Keratinocyte (primary cell): Measurements from ENCODE around the gene AP2A1. TPM values are rescaled to one million over a fixed set of nuclear protein-coding genes. Genes with fewer than 3 reads are reported as not detected.

Experiments used
- DNase-seq: peaks from one replicate; pipeline ENCODE4 v3.0.0-alpha.2; 2011; ENCODE audit warnings: low read depth, missing footprints, low spot score
- FAIRE-seq: peaks from 2 replicates; lab custom pipeline; 2011; peaks lifted over from hg19 to GRCh38; lab: Jason Lieb, UNC
- H2AFZ ChIP-seq: 2 replicates; pipeline ENCODE4 v1.6.0; 2012; ENCODE audit warnings: low read length, control low read depth, inconsistent platforms; ENCODE audit not compliant: control insufficient read depth
- H3K27ac ChIP-seq: 2 replicates; pipeline ENCODE4 v1.5.1; 2011; ENCODE audit warnings: low read length; ENCODE audit not compliant: control insufficient read depth, insufficient read depth
- H3K27me3 ChIP-seq: 3 replicates; pipeline ENCODE4 v1.6.0; 2011; ENCODE audit warnings: low read length; ENCODE audit not compliant: control insufficient read depth, insufficient read depth; ENCODE audit errors: extremely low read depth
- H3K36me3 ChIP-seq, 2 experiments: 2 replicates in 1 of 2; 3 replicates in 1 of 2; pipeline ENCODE4 v1.5.1; 2011; ENCODE audit warnings: low read length in 2 of 2, mild to moderate bottlenecking in 1 of 2; ENCODE audit not compliant: control insufficient read depth in 2 of 2, insufficient read depth in 2 of 2; ENCODE audit errors: extremely low read depth in 1 of 2
- H3K4me1 ChIP-seq: 3 replicates; pipeline ENCODE4 v1.5.1; 2011; ENCODE audit warnings: low read length; ENCODE audit not compliant: control insufficient read depth, insufficient read depth; ENCODE audit errors: extremely low read depth
- H3K4me2 ChIP-seq: 3 replicates; pipeline ENCODE4 v1.6.0; 2011; ENCODE audit warnings: low read depth, low read length; ENCODE audit not compliant: control insufficient read depth, insufficient read depth; ENCODE audit errors: extremely low read depth
- H3K4me3 ChIP-seq, 3 experiments: fragments of 200-600 bp in 1 of 3; sonication (generic) in 1 of 3; 2 replicates in 2 of 3; 3 replicates in 1 of 3; pipeline ENCODE4 v1.5.1; 2011 to 2016; ENCODE audit warnings: low read length in 3 of 3, mild to moderate bottlenecking in 3 of 3, control low read depth in 2 of 3, inconsistent platforms in 1 of 3, low read depth in 1 of 3, mixed read lengths in 1 of 3, mixed run types in 1 of 3, moderate library complexity in 1 of 3; ENCODE audit not compliant: control insufficient read depth in 2 of 3, insufficient read depth in 2 of 3; ENCODE audit errors: extremely low read depth in 1 of 3
- H3K79me2 ChIP-seq: 2 replicates; pipeline ENCODE4 v1.6.0; 2012; ENCODE audit warnings: low read length; ENCODE audit not compliant: control insufficient read depth, insufficient read depth
- H3K9ac ChIP-seq: 3 replicates; pipeline ENCODE4 v1.6.0; 2011; ENCODE audit warnings: low read length; ENCODE audit not compliant: control insufficient read depth, insufficient read depth; ENCODE audit errors: extremely low read depth
- H3K9me1 ChIP-seq: 3 replicates; pipeline ENCODE4 v1.6.0; 2011; ENCODE audit warnings: low read length; ENCODE audit not compliant: control insufficient read depth, insufficient read depth; ENCODE audit errors: extremely low read depth
- H3K9me3 ChIP-seq: 2 replicates; pipeline ENCODE4 v1.5.1; 2012; ENCODE audit warnings: low read depth, low read length; ENCODE audit not compliant: control insufficient read depth
- H4K20me1 ChIP-seq: 3 replicates; pipeline ENCODE4 v1.6.0; 2011; ENCODE audit warnings: low read length; ENCODE audit not compliant: control insufficient read depth, insufficient read depth; ENCODE audit errors: extremely low read depth
- EZH2 ChIP-seq: IDR thresholded peaks from one replicate; pipeline ENCODE4 v1.6.1; 2012; ENCODE audit warnings: inconsistent platforms, mild to moderate bottlenecking, low read length, moderate library complexity
- dilution Hi-C: fragments of 300-500 bp; cut with MboI; formaldehyde crosslinking; loops from one replicate; pipeline ENCODE4 v1.7.0; 2020; ENCODE audit warnings: low sequenced_read_pairs; ENCODE audit not compliant: extremely low pct_ligation_motif_present
- polyA plus RNA-seq, 5 experiments: library from polyadenylated mRNA; depleted of rRNA in 3 of 5; stranded (reverse) in 3 of 5; stranded (forward) in 1 of 5; unstranded in 1 of 5; fragments of >200 nt; gene quantifications; 1 replicate in 1 of 5; 2 replicates in 3 of 5; 3 replicates in 1 of 5; pipeline versions ENCODE4 v1.2.1 to v1.2.3, GENCODE V29; 2011 to 2012; ENCODE audit warnings: missing spikeins in 2 of 5, low read depth in 1 of 5, low replicate concordance in 1 of 5
- TF ChIP-seq, protein P1 (sequence below), 3 experiments: IDR thresholded peaks in 1 of 3; conservative IDR thresholded peaks in 1 of 3; optimal IDR thresholded peaks in 1 of 3; 2 replicates in 2 of 3; 3 replicates in 1 of 3; pipeline versions ENCODE3 to v1.5.1; 2011; ENCODE audit warnings: low read length in 3 of 3, mild to moderate bottlenecking in 3 of 3, moderate library complexity in 2 of 3, control low read depth in 1 of 3, inconsistent platforms in 1 of 3; ENCODE audit not compliant: insufficient read depth in 2 of 3; ENCODE audit errors: extremely low read depth in 1 of 3

AP2A1 gene
- polyA plus RNA-seq, 1 donor (not counting 4 experiments of a cell fraction or from before 2014, with no cell fraction given), result 36.7 TPM

DNA sequence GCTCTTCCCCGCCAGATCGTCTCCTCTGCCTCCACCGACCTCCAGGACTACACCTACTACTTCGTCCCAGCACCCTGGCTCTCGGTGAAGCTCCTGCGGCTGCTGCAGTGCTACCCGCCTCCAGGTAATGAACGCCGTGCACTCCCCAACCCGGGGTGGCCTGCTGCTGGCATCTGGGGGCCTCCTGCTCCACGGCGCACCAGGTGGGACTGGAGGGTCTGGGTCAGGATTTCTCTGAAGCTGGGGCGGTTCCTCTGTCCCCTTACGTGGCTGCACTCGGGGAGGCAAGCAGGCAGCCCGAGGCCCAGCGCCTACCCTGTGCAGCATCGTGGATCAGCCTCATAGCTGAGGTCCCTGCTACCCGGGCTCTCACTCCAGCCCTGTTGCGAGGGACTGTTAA is 28.8 kb downstream of the AP2A1 start:
- DNase-seq (no peak), FAIRE-seq (no peak)
- no peak overlapping the region for H3K4me3 ChIP-seq
- peaks cover 43 to 54% of the 10 kb centered on the region in 2 experiments for H3K36me3 ChIP-seq
- no peaks in the 10 kb centered on the region for H3K79me2 ChIP-seq
- H3K27ac ChIP-seq, result no peak overlapping the region
- no peaks in the 10 kb centered on the region for H3K9me1 ChIP-seq
- no peak overlapping the region for H3K4me2 ChIP-seq
- H3K27me3 ChIP-seq, result no peaks in the 10 kb centered on the region
- dilution Hi-C loops, result no loop called here
- no peak overlapping the region for H2AFZ ChIP-seq
- no peak overlapping the region for H3K9ac ChIP-seq
- H4K20me1 ChIP-seq, result no peaks in the 10 kb centered on the region
- TF ChIP-seq, protein P1, sequence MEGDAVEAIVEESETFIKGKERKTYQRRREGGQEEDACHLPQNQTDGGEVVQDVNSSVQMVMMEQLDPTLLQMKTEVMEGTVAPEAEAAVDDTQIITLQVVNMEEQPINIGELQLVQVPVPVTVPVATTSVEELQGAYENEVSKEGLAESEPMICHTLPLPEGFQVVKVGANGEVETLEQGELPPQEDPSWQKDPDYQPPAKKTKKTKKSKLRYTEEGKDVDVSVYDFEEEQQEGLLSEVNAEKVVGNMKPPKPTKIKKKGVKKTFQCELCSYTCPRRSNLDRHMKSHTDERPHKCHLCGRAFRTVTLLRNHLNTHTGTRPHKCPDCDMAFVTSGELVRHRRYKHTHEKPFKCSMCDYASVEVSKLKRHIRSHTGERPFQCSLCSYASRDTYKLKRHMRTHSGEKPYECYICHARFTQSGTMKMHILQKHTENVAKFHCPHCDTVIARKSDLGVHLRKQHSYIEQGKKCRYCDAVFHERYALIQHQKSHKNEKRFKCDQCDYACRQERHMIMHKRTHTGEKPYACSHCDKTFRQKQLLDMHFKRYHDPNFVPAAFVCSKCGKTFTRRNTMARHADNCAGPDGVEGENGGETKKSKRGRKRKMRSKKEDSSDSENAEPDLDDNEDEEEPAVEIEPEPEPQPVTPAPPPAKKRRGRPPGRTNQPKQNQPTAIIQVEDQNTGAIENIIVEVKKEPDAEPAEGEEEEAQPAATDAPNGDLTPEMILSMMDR (optimal IDR thresholded peaks at IDR 0.05 in 1 of 3, IDR thresholded peaks at IDR 0.05 in 1 of 3, conservative IDR thresholded peaks at IDR 0.05 in 1 of 3; ENCODE audit: extremely low read depth in 1 of 3, insufficient read depth in 2 of 3, low read length in 3 of 3), result no peak
- no peak for TF ChIP-seq EZH2
- H3K9me3 ChIP-seq, result no peaks in the 10 kb centered on the region
- no peaks in the 10 kb centered on the region for H3K4me1 ChIP-seq

DNA sequence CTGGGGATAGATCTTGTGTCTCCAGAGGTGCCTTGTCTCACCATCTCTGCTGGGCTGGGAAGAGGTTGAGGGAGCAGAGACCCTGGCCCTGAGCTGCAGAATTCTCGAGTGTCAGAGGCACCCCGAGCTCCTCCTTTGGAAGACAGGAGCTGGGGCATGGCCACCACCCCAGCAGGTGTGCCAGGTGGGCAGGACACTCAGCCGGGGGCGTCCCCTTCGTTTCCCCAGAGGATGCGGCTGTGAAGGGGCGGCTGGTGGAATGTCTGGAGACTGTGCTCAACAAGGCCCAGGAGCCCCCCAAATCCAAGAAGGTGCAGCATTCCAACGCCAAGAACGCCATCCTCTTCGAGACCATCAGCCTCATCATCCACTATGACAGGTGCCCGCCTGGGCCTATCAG is 31.8 kb downstream of the AP2A1 start:
- no peak for FAIRE-seq
- H3K27ac ChIP-seq, result no peak overlapping the region
- H3K9ac ChIP-seq, result no peak overlapping the region
- no peak overlapping the region for H3K4me3 ChIP-seq
- H3K79me2 ChIP-seq, result no peaks in the 10 kb centered on the region
- H3K36me3 ChIP-seq, result peaks cover 46 to 48% of the 10 kb centered on the region in 2 experiments
- H3K27me3 ChIP-seq, result no peaks in the 10 kb centered on the region
- H4K20me1 ChIP-seq, result no peaks in the 10 kb centered on the region
- dilution Hi-C loops, result no loop called here
- H3K9me3 ChIP-seq, result no peaks in the 10 kb centered on the region
- no peak overlapping the region for H2AFZ ChIP-seq
- DNase-seq, result no peak
- no peaks in the 10 kb centered on the region for H3K9me1 ChIP-seq
- no peaks in the 10 kb centered on the region for H3K4me1 ChIP-seq
- no peak for TF ChIP-seq EZH2
- TF ChIP-seq, protein P1 (optimal IDR thresholded peaks at IDR 0.05 in 1 of 3, IDR thresholded peaks at IDR 0.05 in 1 of 3, conservative IDR thresholded peaks at IDR 0.05 in 1 of 3; ENCODE audit: extremely low read depth in 1 of 3, insufficient read depth in 2 of 3, low read length in 3 of 3), result no peak
- H3K4me2 ChIP-seq, result no peak overlapping the region
